Skin epidermis (tissue), 12 donors: ENCODE measurements around the gene PLCD1.
A peak's percentile ranks its signal among the peaks of the same experiment; 100 is the strongest.

Source experiments
- H3K27ac ChIP-seq, 21 experiments: fragments of 200-600 bp; sonication (generic) in 11 of 21; one replicate each; pipeline ENCODE4 v1.5.0; 2020; ENCODE audit warnings: mild to moderate bottlenecking in 3 of 21, inconsistent platforms in 2 of 21, moderate library complexity in 2 of 21
- H3K4me3 ChIP-seq, 7 experiments: fragments of 200-600 bp; sonication (generic) in 2 of 7; one replicate each; pipeline ENCODE4 v1.5.0; 2020; ENCODE audit warnings: inconsistent platforms in 2 of 7, mild to moderate bottlenecking in 2 of 7, moderate library complexity in 1 of 7

Gene PLCD1

DNA sequence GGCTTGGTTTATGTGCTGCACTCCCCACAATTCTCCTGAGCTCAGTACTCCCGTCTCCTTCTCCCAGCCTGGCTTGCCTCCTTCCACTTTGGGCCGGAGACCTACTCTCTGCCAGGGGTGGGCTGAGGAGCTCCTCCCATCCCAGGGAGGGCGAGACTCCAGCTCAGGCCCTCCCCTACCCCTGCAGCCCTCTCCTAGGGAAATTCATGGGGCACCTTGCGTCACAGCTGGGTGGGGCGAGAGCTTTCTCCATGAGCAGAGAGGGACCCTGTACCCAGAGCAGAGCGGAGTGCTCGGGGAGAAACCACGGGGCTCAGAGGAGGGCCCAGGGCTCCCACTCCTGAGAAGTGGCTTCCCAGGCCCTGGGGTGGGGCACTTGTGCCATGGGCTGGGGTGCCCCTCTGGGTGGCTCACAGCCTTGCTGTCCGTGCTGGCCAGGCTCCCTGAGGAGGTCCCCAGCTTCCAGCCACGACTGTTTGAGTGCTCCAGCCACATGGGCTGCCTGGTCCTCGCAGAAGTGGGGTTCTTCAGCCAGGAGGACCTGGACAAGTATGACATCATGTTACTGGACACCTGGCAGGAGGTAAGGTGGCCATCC lies 25.5 kb downstream of the PLCD1 start:
- H3K4me3 ChIP-seq: no peak overlapping the region

DNA sequence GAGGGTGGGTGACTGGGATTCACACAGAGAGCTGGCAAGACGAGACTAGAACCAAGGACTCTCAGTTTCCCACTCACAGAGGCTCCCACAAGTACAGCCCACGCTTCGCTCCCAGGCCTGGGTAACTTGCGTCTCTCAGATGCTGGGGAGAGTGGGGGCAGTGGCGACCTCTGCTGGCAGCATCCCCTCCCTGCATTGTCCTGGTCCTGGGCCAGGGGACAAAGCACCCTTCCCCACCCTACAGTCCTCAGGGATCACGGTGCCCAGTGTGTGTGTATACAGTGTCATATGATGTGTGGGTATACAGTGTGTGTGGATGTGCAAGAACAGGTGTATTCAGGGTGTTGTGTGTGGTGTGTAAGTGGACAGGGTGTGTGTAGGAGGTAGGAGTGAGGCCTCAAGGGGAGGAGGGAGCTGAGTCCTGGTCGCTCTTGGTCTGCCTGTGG lies 26.0 kb downstream of the PLCD1 start:
- H3K4me3 ChIP-seq: no peak overlapping the region
- peak overlapping the region in 9 of 21 experiments; percentile 4 to 69 (median 35) for H3K27ac ChIP-seq

More for the DNA sequence above, 25.5 kb downstream of the PLCD1 start:
- peak overlapping the region in 12 of 21 experiments; percentile 4 to 69 (median 27) for H3K27ac ChIP-seq

DNA sequence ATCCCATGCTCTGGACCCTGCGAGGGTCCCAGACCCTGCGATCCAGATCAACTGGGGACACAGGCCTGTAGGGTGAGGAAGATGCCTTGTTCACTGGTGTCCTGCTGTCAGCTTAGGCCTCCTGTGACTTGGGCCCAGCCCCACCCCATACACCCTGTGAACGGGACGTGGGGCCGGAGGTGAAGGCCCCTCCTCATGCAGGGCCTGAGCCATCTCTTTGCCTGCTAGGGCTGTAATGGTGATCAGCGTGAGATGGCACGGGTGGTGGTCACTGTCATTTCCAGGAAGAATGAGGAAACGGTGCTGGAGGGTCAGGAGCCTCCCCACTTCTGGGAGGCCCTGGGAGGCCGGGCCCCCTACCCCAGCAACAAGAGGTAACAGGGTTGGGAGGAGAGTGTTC lies 26.5 kb downstream of the PLCD1 start:
- Histone ChIP-seq H3K4me3 (no peak overlapping the region), H3K27ac (peak overlapping the region in 4 of 21 experiments; percentile 13 to 69 (median 42))

DNA sequence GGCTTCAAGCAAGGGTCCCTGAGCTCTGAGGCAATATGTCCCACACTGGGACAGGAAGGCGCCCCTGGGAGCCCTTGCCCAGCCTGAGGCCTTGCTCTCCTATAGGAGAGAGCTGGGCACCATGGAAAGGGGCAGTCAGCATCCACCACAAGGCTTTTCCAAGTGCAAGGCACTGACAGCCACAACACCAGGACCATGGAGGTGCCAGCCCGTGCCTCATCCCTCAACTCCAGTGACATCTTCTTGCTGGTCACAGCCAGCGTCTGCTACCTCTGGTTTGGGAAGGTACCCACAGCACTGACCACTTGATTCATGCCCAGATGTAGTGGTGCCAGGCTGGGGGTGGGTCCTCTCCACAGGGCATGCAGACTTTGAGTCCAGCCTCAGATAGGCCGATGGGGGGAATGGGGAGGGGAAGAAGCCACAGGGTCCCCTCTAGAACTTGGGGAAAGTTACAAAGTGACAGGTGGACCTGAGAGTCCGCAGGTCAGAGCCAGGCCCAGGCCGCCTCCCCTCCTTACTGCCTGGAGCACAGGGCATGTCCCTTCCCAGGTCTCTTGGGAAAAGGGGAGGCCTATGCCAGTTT lies 27.1 kb downstream of the PLCD1 start:
- no peak overlapping the region for H3K4me3 ChIP-seq
- peak overlapping the region in 2 of 21 experiments; percentile 13 to 35 for H3K27ac ChIP-seq

DNA sequence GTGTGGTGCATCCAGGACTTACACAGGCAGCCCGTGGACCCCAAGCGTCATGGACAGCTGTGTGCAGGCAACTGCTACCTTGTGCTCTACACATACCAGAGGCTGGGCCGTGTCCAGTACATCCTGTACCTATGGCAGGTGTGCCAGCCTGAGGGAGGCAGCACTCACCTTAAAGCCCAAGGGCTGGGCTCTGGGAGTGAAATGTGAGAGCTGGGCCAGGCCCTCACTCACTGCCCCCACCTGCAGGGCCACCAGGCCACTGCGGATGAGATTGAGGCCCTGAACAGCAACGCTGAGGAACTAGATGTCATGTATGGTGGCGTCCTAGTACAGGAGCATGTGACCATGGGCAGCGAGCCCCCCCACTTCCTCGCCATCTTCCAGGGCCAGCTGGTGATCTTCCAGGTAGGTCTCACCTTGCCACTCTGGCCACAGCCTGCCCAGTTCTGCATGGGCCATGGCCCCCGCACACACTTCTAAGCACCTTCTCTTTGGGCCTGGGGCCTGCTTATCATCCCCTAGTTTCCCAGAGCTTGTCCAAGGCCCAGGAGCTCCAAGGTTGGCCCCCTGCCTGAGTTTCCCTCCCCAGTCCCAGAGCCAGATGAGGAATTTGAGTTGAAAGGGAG lies 27.9 kb downstream of the PLCD1 start:
- Histone ChIP-seq H3K4me3 (no peak overlapping the region), H3K27ac (no peak overlapping the region)

DNA sequence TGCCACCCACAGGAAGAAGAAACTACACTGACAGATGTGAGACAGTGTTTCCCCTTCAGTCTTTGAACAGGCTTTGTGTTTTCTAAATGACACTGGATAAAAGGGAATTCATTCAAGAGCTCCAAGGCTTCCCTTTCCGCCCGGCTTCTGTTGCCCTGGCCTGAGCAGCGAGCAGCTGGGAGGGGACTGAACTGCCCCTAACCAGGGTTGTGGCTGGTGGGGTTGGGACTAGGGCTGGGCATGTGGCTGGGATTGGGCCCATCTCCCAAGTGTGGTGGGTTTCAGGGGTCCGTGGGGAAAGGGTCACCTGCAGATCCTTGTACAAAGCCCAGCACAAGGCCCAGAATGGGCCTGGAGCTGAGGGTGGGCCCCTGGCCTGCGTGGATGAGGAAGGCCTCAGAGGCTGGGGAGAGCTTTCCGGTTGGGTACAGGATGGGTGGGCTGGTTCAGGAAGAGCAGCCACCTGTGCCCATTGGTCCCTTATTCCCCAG lies 28.4 kb downstream of the PLCD1 start:
- no peak overlapping the region for H3K4me3 ChIP-seq
- no peak overlapping the region for H3K27ac ChIP-seq

DNA sequence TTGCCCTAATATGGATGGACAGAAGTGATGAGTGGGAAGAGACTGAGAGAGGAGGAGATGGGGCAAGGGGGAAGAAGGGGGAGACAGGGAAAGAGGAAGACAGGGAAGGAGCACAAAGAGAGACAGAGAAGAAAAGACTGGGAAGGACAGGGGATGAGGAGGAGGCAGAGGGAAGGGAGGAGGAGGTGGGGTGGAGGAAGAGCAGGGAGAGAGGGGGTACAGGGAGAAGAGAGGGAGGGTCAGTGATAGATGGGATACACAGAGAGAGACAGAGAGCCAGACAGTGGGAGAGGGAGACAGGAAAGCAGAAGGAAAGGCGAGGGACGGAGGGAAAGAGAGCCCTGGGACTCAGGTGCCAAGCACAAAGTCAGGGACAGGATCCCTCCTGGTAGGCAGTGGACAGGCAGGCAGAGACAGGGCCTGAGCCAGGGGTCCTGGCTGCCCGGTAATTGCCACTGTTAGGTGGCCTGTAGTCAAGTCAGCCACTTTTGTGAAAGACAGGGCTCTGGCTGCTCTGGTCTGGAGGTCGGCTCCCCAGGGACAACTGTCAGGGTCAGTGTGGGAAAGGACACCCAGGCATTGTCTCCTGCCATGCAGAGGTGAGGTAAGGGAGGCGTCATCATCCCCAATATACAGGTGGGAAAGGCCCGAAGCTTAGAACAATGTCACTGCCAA lies 29.1 kb downstream of the PLCD1 start:
- Histone ChIP-seq H3K27ac (peak overlapping the region in 1 of 21 experiments; percentile 14), H3K4me3 (no peak overlapping the region)

DNA sequence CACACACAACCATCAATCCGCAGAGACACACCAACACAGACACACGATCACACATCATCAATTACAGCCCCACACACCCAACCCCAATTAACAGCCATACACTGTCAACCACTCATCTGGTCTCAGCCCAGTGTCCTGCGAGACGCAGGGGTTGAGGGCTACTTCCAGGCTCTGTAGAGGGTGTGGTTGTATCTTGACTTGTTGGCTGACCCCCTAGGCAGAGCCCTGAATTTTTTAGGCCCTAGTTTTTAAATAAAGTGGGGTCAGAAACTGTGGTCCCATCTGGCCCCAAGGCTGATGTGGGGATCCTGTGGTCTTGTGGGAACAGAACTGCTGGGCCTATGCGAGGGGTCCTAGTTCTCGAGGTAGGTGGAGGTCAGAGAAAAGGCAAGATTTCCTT lies 29.6 kb downstream of the PLCD1 start:
- Histone ChIP-seq H3K4me3 (no peak overlapping the region), H3K27ac (peak overlapping the region in 2 of 21 experiments; percentile 14 to 97)

DNA sequence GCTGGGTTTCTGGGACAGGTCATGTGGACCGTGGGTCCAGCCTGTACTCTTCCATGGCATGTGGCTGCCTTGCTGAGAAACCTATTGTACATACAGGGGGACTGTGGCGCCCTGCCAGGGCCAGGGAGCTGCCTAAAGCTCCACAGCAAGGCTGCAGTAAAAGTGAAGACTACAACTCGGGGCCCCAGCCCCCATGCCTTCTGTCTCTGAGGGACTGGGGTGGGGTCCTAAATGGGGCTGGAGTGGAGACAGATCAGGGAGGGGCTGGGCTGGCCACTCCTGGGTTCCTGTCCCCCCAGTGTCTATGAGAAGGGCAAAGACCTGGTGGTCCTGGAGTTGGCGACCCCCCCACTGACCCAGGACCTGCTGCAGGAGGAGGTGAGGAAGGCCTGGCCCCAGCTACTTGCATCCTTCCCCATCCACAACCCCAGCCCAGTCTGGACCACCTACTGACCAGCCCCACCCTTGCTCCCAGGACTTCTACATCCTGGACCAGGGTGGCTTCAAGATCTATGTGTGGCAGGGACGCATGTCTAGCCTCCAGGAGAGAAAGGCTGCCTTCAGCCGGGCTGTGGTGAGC lies 31.6 kb downstream of the PLCD1 start:
- peak overlapping the region in 1 of 7 experiments; percentile 36 for H3K4me3 ChIP-seq

DNA sequence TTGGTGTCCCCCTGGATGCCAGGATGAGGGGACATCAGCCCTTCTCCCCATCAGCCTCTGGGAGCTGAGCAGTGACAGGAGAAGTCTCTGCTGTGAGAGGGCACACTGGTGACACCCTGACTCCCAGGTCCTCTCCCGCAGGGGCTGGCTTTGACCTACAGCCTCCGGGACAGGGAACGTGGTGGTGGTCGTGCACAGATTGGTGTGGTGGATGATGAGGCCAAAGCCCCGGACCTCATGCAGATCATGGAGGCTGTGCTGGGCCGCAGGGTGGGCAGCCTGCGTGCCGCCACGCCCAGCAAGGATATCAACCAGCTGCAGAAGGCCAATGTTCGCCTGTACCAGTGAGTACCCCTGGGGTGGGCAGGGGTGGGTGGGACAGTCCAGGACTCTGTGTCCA lies 32.1 kb downstream of the PLCD1 start:
- no peak overlapping the region for H3K4me3 ChIP-seq
- H3K27ac ChIP-seq: peak overlapping the region in 6 of 21 experiments; percentile 83 to 97 (median 90)

More for the DNA sequence above, 31.6 kb downstream of the PLCD1 start:
- peak overlapping the region; percentile 14 to 97 (median 89) for H3K27ac ChIP-seq

DNA sequence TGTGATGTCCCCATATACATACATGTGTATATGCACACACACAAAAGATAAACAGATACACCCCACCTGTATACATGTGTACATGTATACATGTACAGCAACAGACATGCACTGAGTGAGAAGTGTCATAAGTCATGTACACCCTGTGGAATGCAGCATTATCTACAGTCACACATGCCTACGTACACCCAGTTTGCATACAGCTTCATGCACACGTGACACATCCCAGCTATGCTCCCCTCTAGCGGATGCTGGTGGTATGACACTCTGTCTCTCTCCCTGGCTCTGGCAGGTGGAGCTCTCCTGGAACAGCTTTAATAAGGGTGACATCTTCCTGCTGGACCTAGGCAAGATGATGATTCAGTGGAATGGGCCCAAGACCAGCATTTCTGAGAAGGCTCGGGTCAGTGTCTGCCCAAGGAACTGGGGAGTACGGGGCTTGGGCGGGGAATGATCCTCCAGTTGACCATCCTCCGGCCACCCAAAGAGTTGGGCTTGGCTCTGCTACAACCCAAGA lies 32.6 kb downstream of the PLCD1 start:
- peak overlapping the region in 1 of 21 experiments; percentile 97 for H3K27ac ChIP-seq
- no peak overlapping the region for H3K4me3 ChIP-seq

DNA sequence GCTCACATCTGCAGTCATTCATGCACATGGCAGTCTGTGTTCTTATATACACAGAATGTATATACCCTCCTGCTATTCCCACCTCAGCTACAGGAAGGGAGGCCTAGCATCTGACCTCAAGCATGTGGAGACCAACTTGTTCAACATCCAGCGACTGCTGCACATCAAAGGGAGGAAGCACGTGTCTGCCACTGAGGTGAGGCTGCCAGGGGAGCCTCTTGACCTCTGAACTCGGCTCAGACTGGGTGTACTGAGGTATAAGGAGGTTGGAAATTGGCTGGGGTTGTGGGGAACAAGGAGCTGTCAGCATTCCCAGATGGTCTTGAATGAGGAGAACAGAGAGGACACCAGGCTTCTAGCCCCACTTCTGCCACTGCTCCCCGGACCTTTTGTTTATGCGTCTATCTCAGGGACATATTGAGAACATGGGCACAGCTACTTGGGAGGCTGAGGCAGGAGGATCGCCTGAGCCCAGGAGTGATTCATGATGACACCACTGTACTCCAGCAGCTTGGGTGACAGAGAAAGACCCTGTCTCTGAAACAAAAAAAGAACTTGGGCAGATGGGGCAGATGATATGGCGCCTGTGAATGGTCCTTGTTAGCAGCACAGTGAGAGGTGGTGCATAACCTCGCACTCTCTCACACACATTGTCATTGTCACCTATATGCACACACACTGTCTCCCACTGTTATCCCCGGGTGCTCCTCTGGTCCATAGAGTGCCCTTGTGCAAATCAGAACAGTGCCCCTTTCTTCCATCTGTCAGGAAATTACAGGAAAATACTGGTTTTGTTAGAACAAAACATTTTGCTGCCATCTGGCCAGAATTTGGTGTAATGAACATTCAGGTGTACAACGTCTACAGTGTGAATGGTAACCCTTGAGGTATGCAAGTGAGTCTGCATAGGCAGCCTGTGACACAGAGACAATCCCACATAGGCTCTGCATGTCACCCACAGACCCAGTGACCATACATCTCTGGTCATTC lies 33.5 kb downstream of the PLCD1 start:
- no peak overlapping the region for H3K4me3 ChIP-seq
- peak overlapping the region in 1 of 21 experiments; percentile 14 for H3K27ac ChIP-seq

DNA sequence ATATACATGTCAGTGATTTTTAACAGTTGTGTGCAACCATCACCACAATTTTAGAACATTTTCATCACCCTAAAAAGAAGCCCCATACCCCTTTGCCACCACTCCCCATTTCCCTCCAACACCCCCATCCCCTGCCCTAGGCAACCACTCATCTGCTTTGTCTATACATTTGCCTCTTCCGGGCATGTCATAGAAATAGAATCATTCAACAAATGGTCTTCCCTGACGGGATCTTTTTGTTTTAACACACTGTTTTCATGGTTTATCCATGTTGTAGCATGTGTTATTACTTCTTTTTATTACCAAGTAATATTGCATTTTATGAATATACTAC lies 34.8 kb downstream of the PLCD1 start:
- Histone ChIP-seq H3K4me3 (peak overlapping the region; percentile 44 to 77 (median 56)), H3K27ac (peak overlapping the region in 19 of 21 experiments; percentile 63 to 97 (median 90))

DNA sequence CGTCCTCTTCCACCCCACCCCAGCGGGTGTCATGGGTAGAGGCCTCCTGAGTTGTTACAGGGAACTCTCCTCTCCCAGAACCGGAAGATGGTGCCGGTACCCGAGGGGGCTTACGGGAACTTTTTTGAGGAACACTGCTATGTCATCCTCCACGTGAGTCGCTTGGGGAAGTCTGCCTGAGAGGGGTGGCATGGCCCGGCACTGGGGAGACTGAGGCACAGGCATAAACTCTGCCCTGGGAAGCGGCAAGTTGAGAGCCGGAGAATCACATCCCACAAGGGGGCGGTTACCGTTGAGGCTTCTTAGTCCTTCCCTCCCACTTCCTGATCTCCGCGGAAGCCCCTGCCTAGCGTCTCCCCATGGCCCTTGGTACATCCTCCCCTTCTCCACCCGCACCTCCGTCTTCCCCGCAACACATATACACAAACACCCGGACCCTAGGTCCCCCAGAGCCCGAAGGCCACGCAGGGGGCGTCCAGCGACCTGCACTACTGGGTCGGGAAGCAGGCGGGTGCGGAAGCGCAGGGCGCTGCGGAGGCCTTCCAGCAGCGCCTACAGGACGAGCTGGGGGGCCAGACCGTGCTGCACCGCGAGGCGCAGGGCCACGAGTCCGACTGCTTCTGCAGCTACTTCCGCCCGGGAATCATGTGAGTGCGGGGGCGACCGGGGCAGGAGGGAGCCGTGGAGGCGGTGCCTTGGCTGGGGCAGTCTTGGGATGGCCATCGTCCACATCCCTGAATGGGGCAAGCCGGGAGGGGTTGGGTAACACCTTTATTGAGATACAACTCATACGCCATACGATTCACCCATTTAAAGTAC lies 35.4 kb downstream of the PLCD1 start:
- Histone ChIP-seq H3K4me3 (peak overlapping the region; percentile 44 to 77 (median 56)), H3K27ac (peak overlapping the region in 20 of 21 experiments; percentile 63 to 97 (median 90))

DNA sequence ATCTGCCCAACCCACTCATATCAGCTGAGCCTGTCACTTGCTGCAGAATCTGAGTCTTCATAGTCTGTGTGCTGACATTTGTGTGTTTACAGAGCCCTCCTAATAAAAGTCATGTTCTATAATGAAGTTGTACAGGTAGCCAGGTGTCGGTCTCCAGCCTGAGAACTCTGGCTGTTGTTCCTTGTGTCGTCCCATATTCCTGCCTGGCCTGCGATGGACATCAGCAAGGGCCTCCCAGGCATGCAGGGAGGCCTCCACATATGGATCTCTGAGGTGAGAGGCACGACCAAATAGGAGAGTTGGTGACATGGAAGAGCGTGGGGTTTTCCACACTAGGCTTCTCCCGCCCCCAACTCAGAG lies 36.0 kb downstream of the PLCD1 start:
- peak overlapping the region in 20 of 21 experiments; percentile 63 to 97 (median 90) for H3K27ac ChIP-seq

DNA sequence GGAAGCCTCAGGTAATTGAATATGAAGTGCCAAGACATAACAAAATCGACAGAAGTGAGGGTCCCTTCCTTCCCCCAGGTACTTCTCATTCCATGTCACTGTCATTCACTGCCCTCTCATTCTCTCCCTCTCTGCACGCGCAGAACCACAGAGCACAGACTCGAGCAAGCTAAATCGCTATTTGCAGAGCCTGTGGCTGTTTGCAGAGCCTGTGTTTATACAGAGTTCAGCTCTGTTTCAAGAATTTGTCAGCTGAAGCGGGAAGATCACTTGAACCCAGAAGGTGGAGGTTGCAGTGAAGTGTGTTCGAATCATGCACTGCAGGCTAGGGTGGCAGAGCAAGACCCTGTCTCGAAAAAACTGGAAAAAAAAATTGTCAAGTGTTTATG lies 36.4 kb downstream of the PLCD1 start:
- H3K4me3 ChIP-seq: no peak overlapping the region
- peak overlapping the region in 9 of 21 experiments; percentile 84 to 97 (median 90) for H3K27ac ChIP-seq

More for the DNA sequence above, 36.0 kb downstream of the PLCD1 start:
- peak overlapping the region; percentile 44 to 77 (median 56) for H3K4me3 ChIP-seq

DNA sequence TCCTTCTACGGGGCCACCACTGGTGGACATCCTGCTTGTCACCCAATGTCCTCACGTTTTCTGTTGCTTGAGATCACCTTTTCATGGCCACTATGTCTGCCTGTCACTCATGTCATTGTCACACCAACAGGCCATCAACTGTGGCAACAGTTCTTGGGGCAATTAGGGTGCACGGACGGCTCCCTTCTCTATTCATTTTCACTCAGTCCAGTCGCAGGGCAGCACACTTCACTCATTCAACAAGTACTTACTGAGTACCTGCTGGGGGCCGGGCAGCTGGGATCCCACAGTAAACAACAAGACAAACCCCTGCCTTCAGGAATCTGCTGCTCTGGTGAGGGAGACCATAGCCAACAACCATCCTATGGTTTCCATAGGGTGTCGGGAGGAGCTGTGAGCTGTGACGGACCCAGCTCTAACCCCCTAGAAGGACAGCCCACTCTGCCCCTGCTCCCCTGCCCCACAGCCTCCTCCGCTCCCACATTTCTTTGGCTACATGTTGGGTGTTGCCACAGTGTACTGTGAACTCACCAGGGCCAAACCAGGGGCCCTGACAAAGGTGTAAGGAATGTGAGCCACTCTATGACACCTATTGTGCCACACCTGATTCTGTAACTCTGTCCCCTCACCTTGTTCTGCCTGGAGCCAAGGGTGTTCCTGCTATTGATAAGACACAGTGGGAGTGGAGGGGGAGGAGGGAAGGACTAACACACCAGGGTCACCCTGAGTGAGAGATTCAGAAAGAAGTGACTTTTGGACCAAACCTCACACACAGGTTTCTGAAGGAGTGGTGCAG lies 37.0 kb downstream of the PLCD1 start:
- no peak overlapping the region for H3K4me3 ChIP-seq
- peak overlapping the region in 6 of 21 experiments; percentile 27 to 97 (median 88) for H3K27ac ChIP-seq
